Left lung (tissue), 10 donors: ENCODE results near the gene SMARCC1. TPM values are rescaled to one million over a fixed set of nuclear protein-coding genes. Genes with fewer than 3 reads are reported as not detected.
"Not testable (repeated sequence)": the region's sequence is repeated elsewhere in the genome, so short reads cannot be mapped to it uniquely, and the experiment has no call there.

Source experiments
- ATAC-seq: fragments of 200-7000 bp; cut with Tn5 transposase; one replicate; pipeline ENCODE4 v1.9.1; 2020; ENCODE audit warnings: moderate library complexity
- DNase-seq, 4 donors: peaks; one replicate each; pipeline ENCODE4 v3.0.0-alpha.2; 2013 to 2020
- H3K27ac ChIP-seq, 2 donors: fragments of 200-600 bp; sonication (generic) in 1 of 2; one replicate each; pipeline versions ENCODE4 v1.5.0 to v1.8.0; 2020 to 2021
- H3K27me3 ChIP-seq, 2 donors: fragments of 200-600 bp; sonication (generic) in 1 of 2; one replicate each; pipeline versions ENCODE4 v1.5.0 to v1.8.0; 2020 to 2021
- H3K36me3 ChIP-seq, 2 donors: fragments of 200-600 bp; sonication (generic) in 1 of 2; one replicate each; pipeline versions ENCODE4 v1.5.0 to v1.8.0; 2020 to 2021
- H3K4me1 ChIP-seq, 2 donors: fragments of 200-600 bp; one replicate each; pipeline ENCODE4 v1.8.0; 2021
- H3K4me3 ChIP-seq, 2 donors: fragments of 200-600 bp; sonication (generic) in 1 of 2; one replicate each; pipeline versions ENCODE4 v1.5.0 to v1.8.0; 2020 to 2021; ENCODE audit warnings: mild to moderate bottlenecking in 1 of 2
- H3K9me3 ChIP-seq, 2 donors: fragments of 200-600 bp; sonication (generic) in 1 of 2; one replicate each; pipeline versions ENCODE4 v1.5.0 to v1.8.0; 2020 to 2021
- intact Hi-C, 2 donors: fragments of 100-400 bp; cut with DNase I; formaldehyde crosslinking; loops; one replicate each; pipeline versions ENCODE4 v1.11.2 to v1.14.2; 2022
- polyA plus RNA-seq, 6 donors: library from polyadenylated mRNA; unstranded; fragments of 120-200 nt; gene quantifications; one replicate each; pipeline ENCODE4 v1.2.1, GENCODE V29; 2013; ENCODE audit not compliant: insufficient read length in 6 of 6
- total RNA-seq, 2 donors: library from RNA; stranded (reverse); fragmentation: NEBNext Ultra II Directional; extraction: Animal tissue kit (Norgen Biotek cat#: 25700); gene quantifications; one replicate each; pipeline ENCODE4 v1.2.1, GENCODE V29; 2021
- TF ChIP-seq, protein P1 (sequence below), 2 donors: fragments of 200-600 bp; sonication (generic) in 1 of 2; IDR thresholded peaks; one replicate each; pipeline versions ENCODE4 v1.5.0 to v1.8.0; 2021; ENCODE audit warnings: antibody characterized with exemption in 2 of 2
- donor health status: DM: no; HTN: yes; CAD: no.
- donor health status: DM: no; HTN: no; CAD: no.

The SMARCC1 gene
- total and polyA plus RNA-seq, 8 donors: 58.5 to 112 (median 97.6) TPM

DNA sequence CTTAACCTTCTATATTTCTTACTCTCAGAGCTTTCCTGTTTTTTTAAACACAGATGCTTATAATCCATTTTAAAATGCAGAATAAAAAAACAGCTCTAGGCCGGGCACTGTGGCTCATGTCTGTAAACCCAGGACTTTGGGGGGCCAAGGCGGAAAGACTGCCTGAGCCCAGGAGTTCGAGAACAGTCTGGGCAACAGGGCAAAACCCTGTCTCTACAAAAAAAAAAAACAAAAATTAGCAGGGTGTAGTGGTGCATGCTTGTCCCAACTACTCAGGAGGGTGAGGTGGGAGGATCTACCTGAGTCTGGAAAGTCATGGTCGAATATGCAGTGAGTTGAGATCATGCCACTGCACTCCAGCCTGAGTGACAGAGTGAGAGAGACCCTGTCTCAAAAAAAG lies 15.5 kb downstream of the SMARCC1 start:
- Histone ChIP-seq H3K27me3 (no peaks in the 10 kb centered on the region), H3K9me3 (no peaks in the 10 kb centered on the region), H3K27ac (no peak overlapping the region), H3K36me3 (peaks cover 0 to 36% of the 10 kb centered on the region in 2 donors), H3K4me1 (no peaks in the 10 kb centered on the region), H3K4me3 (no peak overlapping the region)
- TF ChIP-seq, protein P1, sequence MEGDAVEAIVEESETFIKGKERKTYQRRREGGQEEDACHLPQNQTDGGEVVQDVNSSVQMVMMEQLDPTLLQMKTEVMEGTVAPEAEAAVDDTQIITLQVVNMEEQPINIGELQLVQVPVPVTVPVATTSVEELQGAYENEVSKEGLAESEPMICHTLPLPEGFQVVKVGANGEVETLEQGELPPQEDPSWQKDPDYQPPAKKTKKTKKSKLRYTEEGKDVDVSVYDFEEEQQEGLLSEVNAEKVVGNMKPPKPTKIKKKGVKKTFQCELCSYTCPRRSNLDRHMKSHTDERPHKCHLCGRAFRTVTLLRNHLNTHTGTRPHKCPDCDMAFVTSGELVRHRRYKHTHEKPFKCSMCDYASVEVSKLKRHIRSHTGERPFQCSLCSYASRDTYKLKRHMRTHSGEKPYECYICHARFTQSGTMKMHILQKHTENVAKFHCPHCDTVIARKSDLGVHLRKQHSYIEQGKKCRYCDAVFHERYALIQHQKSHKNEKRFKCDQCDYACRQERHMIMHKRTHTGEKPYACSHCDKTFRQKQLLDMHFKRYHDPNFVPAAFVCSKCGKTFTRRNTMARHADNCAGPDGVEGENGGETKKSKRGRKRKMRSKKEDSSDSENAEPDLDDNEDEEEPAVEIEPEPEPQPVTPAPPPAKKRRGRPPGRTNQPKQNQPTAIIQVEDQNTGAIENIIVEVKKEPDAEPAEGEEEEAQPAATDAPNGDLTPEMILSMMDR (IDR thresholded peaks at IDR 0.05): no peak
- DNase-seq: no peak
- ATAC-seq: no peak
- intact Hi-C loops: no loop called here

DNA sequence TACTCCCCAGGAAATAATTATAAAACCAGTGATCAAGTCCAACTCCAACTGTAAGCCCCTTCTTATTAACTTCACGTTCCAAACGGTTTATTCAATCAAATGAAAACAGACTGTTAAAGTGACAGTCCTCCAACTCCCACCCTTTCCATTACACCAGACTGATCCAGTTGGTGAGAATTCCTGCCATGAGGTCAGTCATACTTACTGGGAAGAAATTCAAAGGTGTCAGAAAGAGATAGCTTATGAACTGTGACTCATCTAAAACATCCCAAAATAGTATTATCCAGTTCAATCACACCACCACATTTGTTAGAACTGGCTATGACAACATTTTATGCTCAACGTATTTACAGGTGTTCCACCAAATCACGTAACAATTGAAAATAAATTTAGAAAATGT lies 19.5 kb downstream of the SMARCC1 start:
- intact Hi-C loops: no loop called here

DNA sequence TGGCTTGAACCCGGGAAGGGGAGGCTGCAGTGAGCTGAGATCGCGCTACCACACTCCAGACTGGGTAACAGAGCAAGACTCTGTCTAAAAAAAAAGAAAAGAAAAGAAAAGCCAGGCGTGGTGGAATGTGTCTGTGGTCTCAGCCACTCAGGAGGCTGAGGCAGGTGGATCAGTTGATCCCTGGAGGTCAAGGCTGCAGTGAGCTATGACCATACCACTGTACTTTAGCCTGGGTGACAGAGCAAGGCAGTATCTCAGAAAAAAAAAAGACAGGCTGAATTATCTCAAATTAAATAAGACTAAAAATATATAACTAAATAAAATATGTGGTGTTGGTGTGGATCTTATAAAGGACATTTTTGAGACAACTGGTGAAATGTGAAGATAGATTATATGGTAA lies 20.6 kb downstream of the SMARCC1 start:
- DNase-seq (no peak), ATAC-seq (no peak)
- intact Hi-C loops: no loop called here
- Histone ChIP-seq H3K4me1 (no peaks in the 10 kb centered on the region), H3K36me3 (peaks cover 0 to 27% of the 10 kb centered on the region in 2 donors), H3K4me3 (no peak overlapping the region), H3K27me3 (no peaks in the 10 kb centered on the region), H3K27ac (no peak overlapping the region), H3K9me3 (no peaks in the 10 kb centered on the region)
- TF ChIP-seq, protein P1 (IDR thresholded peaks at IDR 0.05): no peak

More for the DNA sequence above, 19.5 kb downstream of the SMARCC1 start:
- DNase-seq (no peak), ATAC-seq (no peak)
- H3K36me3 ChIP-seq: peaks cover 0 to 18% of the 10 kb centered on the region in 2 donors
- TF ChIP-seq, protein P1 (IDR thresholded peaks at IDR 0.05): no peak
- no peak overlapping the region for H3K4me3 ChIP-seq
- H3K27ac ChIP-seq: no peak overlapping the region
- H3K9me3 ChIP-seq: no peaks in the 10 kb centered on the region
- H3K4me1 ChIP-seq: no peaks in the 10 kb centered on the region
- H3K27me3 ChIP-seq: no peaks in the 10 kb centered on the region

DNA sequence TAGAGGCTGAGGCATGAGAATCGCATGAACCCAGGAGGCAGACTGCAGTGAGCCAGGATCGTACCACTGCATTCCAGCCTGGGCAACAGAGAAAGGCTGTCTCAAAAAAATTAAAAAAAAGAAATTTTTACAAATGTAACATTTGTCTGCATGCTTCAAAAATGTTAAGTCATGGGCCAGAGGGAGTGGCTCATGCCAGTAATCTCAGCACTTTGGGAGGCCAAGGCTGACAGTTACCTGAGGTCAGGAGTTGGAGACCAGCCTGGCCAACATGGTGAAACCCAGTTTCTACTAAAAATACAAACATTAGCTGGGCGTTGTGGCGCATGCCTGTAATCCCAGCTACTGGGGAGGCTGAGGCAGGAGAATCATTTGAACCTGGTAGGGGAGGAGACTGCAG lies 21.5 kb downstream of the SMARCC1 start:
- H3K9me3 ChIP-seq, intact Hi-C loops, H3K4me3 ChIP-seq, H3K4me1 ChIP-seq, H3K27ac ChIP-seq, ATAC-seq, DNase-seq, H3K27me3 ChIP-seq: not testable (repeated sequence)
- peaks cover 0 to 27% of the 10 kb centered on the region in 2 donors for H3K36me3 ChIP-seq

DNA sequence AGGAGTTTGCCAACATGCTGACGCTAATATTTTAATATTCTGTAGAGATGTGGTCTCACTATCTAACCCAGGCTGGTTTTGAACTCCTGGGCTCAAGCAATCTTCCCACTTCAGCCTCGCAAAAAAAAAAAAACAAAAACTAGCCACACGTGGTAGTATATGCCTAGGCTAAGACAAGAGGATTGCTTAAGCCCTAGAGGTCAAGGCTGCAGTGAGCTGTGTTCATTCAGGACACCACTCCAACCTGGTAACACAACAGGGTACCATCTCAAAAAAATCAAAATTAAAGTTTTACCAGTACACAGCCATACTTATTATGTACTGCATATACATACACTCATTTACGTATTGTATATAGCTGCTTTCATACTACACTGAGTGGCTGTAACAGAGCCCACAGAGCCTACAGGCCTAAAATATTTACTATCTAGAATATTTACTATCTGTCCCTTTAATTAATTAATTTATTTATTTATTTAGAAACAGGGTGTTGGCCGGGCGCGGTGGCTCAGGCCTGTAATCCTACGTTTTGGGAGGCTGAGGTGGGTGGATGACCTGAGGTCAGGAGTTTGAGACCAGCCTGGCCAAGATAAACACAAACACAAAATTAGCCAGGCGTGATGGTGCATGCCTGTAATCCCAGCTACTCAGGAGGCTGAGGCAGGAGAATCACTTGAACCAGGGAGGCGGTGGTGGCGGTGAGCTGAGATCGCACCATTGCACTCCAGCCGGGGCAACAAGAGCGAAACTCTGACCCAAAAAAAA lies 23.2 kb downstream of the SMARCC1 start:
- intact Hi-C loops: no loop called here
- DNase-seq: no peak
- H3K4me3 ChIP-seq: no peak overlapping the region
- H3K9me3 ChIP-seq: no peaks in the 10 kb centered on the region
- no peak for ATAC-seq
- H3K27me3 ChIP-seq: no peaks in the 10 kb centered on the region
- H3K27ac ChIP-seq: no peak overlapping the region
- H3K4me1 ChIP-seq: no peaks in the 10 kb centered on the region
- peaks cover 0 to 19% of the 10 kb centered on the region in 2 donors for H3K36me3 ChIP-seq
- TF ChIP-seq, protein P1 (IDR thresholded peaks at IDR 0.05): no peak

DNA sequence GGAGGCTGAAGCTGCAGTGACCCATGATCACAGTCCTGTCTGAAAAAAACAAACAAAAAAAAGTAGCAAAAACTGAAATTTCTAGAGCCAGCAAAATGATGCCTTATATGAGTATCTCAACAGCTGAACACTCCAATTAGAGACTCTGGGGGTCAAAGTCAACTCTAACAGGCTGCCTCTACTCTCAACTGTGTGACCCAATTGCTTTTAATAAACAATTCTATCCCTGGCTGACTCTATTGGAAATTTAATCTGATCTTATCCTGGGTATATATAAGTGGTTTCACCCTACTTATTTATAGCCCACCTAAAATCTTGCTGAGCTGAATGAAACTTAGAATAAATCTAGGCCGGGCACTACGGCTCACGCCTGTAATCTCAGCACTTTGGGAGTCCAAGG lies 29.0 kb downstream of the SMARCC1 start:
- intact Hi-C loops: no loop called here
- TF ChIP-seq, protein P1 (IDR thresholded peaks at IDR 0.05): no peak

DNA sequence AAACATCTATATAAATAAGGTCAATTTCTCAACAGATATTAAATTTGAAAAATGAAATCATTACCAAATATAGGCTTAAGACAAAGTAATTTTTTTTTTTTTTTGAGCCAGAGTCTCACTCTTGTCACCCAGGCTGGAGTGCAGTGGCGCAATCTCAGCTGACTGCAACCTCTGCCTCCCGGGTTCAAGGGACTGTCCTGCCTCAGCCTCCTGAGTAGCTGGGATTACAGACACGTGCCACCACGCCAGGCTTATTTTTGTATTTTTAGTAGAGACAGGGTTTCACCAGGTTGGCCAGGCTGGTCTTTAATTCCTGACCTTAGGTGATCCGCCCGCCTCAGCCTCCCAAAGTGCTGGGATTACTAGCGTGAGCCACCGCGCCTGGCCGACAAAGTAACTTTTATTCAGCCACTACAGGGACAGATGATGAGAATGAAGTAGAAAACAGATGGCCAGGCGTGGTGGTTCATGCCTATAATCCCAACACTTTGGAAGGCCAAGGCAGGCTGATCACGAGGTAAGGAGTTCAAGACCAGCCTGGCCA lies 30.8 kb downstream of the SMARCC1 start:
- H3K4me3 ChIP-seq, H3K27ac ChIP-seq, ATAC-seq, H3K4me1 ChIP-seq, DNase-seq, H3K27me3 ChIP-seq, H3K9me3 ChIP-seq, H3K36me3 ChIP-seq, intact Hi-C loops: not testable (repeated sequence)

More for the DNA sequence above, 29.0 kb downstream of the SMARCC1 start:
- DNase-seq: no peak
- no peaks in the 10 kb centered on the region for H3K4me1 ChIP-seq
- no peak overlapping the region for H3K4me3 ChIP-seq
- ATAC-seq: no peak
- H3K36me3 ChIP-seq: peaks cover 0 to 17% of the 10 kb centered on the region in 2 donors
- no peaks in the 10 kb centered on the region for H3K9me3 ChIP-seq
- no peak overlapping the region for H3K27ac ChIP-seq
- no peaks in the 10 kb centered on the region for H3K27me3 ChIP-seq
